Glomerular visceral epithelial cell (primary cell): ENCODE results near the gene ARFGEF2.
"Not testable (repeated sequence)": the region's sequence is repeated elsewhere in the genome, so short reads cannot be mapped to it uniquely, and the experiment has no call there.

Experiments used
- DNase-seq: peaks from one replicate; pipeline ENCODE4 v3.0.0-alpha.2; 2016; ENCODE audit errors: extremely low spot score

Gene ARFGEF2

DNA sequence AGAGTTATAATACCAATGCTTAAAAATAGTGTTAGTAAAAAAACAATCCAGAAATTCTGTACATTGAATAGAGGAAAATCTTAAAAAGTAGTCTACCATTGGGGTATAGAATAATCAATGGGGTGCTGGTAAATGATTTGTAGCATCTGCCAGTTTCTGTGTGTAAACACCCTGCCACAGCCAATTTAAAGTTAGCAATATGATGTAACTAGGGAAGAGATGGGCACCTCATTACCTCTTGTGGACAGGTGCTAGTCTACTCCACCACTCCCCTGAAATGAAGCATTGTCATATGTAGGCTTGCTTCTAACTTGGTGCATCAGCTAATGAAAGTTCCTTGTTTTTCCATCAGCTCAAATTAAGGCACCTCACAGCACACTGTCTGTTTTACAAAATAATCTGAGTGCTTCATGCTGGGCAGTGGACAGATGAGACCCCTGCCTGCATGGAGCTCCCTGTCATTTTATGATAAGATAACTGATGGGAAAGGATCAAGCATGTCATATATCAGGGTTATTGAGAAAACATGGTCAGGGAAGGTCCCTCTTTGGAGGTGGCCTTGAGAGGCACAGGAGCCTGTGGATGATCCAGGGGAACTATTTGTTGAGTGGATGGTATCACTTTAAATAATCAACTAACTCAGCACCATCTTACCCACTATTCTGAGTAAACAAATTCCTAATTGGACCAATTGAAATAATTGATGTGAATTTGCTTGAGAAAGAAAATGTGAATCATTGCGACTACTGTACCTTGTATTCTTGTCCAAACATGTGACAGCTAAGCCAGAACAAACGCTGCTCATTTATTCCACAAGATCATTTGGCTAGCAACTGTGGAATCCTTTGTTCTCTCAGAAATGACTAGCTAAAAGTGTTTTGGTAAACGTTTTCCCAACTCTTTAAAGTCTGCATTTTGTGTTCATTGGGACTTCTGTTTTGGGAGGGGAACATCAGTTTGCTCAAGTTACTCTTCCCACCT is 78.7 kb downstream of the ARFGEF2 start:
- DNase-seq: no peak

DNA sequence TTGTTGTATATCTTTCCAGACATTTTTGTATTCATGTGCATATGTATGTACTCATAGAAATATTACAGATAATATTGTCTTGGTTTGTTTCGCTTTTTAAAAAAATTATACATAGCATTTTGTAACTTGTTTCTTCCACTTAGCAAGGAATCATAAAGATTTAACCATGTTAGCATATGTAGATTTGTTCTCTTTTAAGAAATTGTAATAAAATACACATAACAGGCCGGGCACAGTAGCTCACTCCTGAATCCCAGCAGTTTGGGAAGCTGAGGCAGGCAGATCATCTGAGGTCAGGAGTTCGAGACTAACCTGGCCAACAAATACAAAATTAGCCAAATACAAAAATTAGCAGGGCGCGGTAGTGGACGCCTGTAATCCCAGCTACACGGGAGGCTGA is 80.2 kb downstream of the ARFGEF2 start:
- DNase-seq: no peak

DNA sequence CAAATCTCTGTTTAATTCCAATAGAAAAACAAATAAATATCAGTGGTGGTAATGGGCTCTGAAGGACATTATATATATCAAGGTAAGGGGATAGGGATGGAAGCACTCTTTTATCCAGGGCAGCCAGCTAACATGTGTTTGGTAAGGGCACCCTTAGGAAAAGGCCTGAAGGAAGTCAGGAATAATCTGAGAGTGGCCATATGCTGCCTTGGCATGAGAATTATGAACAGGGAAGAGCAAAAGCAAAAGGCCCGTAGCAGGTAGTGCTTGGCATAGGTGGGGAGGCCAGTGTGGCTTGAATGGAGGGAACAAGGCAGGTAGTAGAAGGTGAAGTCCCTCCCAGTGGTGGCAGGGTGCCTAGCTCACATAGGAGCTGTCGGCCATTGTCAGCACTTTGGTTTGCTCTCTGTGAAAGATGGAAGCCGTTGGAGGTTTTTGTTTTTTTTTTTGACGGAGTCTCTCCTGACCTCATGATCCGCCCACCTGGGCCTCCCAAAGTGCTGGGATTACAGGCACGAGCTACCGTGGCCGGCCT is 85.0 kb downstream of the ARFGEF2 start:
- DNase-seq: no peak

GRCh38 chr20:49009899-49010631 is 88.6 kb downstream of the ARFGEF2 start:
- no peak for DNase-seq

DNA sequence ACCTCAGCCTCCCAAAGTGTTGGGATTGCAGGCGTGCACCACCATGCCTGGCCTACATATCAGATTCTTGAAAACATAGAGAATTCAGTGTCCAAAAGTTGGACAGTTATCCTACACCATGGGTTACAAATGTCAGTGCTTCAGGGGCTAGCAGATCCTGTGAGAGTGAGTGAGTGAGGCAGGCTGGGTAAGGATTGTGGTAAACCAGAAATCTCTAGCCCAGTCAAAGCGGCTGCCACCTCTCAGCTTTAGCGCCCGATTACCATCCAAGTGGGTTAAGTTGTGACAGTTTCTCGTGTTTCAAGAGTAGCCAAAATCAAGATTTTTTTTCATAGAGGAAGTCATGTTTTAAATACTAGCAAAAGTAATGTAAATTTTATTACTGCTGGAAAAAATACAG is 102.7 kb downstream of the ARFGEF2 start:
- no peak for DNase-seq

- DNase-seq: not testable (repeated sequence)
These were observed 106.7 kb downstream of the ARFGEF2 start for GRCh38 chr20:49028177-49028576.

GRCh38 chr20:49028684-49029083 is 107.2 kb downstream of the ARFGEF2 start:
- DNase-seq: peak; percentile 28

GRCh38 chr20:49029203-49029602 is 107.7 kb downstream of the ARFGEF2 start:
- DNase-seq: no peak

- no peak for DNase-seq
These were observed 109.6 kb downstream of the ARFGEF2 start for GRCh38 chr20:49030954-49031619.

DNA sequence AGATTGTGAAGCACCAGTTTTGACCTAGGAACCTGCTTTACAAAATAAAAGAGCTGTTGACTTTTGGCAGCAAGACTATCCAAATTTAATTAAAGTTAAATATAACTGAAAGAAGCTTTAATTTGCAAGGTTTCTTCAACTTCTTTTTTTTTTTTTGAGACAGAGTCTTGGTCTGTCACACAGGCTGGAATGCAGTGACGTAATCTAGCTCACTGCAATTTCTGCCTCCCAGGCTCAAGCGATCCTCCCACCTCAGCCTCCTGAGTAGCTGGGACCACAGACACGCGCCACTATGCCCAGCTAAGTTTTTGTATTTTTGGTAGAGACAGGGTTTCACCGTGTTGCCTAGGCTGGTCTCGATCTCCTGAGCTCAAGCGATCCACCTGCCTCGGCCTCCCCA is 110.9 kb downstream of the ARFGEF2 start:
- no peak for DNase-seq

- no peak for DNase-seq
These were observed 112.7 kb downstream of the ARFGEF2 start for GRCh38 chr20:49034070-49034732.

GRCh38 chr20:49037962-49038387 is 116.5 kb downstream of the ARFGEF2 start:
- DNase-seq: no peak

DNA sequence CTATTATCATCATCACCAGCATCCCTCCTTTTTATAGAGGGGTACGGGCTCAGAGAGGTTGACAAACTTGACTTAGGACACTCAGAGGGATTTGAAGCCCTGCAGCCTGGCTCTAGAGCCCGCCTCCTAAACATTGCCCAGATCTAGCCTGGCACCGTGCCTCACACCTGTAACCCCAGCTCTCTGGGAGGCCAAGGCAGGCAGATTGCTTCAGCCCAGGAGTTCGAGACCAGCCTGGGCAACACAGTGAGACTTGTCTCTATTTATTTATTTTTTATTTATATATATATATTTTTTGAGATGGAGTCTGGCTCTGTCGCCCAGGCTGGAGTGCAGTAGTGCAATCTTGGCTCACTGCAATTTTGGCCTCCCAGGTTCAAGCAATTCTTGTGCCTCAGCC is 118.3 kb downstream of the ARFGEF2 start:
- no peak for DNase-seq

DNA sequence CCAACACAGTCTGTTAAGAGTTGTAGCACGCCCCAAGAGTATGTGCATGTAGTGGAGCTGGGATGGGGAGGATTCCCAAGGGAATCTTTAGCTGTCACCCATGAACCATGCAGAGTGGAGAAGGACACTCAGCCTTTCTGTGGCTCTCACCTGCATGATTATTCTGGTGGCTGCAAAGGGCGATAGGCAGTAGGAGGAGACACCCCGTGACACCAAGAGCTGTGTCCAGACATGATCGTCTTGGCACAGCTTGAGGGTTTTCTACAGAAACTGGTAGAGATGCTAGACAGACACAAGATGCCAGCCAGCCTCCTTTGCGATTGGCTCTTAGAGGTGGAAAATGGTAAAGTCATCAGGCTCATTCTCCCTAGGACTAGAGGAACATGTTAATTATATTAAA is 121.5 kb downstream of the ARFGEF2 start:
- no peak for DNase-seq

GRCh38 chr20:49045440-49046086 is 124.1 kb downstream of the ARFGEF2 start:
- DNase-seq: no peak

- peak; percentile 97 for DNase-seq
These were observed 124.8 kb downstream of the ARFGEF2 start, which contains the start of gene CSE1L for GRCh38 chr20:49046087-49046900. Gene CSE1L (plus strand): TSS chr20:49046312. CDS start chr20:49058464, 12,152 bp downstream.

DNA sequence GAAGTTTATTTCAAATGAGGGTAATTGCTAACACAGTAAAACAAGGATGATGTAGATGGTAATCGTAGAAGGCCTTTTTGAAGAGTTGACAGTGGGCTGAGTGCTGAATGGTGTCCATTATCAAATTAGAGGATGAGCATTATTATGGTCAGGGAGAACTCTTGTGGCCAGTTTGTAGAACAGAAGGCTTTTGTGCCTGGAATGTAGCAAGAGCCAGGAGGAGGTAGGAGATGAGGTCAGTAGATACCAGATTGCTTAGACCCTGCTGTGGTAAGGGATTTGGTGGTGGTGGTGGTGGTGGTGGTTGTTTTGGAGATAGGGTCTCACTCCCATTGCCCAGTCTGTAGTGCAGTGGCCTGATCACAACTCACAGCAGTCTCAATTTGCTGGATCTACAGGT is 130.8 kb downstream of the ARFGEF2 start:
- peak; percentile 40 for DNase-seq

- DNase-seq: peak; percentile 13
These were observed 132.6 kb downstream of the ARFGEF2 start for GRCh38 chr20:49054056-49054643.

DNA sequence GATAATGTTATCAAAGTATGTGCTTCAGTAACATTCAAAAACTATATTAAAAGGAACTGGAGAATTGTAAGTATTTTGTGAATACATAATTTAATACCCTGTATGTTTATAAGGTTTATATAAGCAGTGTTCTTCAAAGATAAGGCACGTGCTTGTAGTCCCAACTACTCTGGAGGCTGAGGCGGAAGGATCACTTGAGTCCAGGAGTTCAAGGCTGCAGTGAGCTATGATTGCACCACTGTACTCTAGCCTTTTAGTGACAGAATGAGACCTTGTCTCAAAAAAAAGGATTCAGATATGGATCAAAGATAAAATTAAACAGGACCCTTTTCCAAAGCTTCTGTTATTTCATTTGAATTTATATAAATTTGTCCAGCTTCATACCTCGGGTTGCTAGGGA is 141.8 kb downstream of the ARFGEF2 start:
- no peak for DNase-seq

DNA sequence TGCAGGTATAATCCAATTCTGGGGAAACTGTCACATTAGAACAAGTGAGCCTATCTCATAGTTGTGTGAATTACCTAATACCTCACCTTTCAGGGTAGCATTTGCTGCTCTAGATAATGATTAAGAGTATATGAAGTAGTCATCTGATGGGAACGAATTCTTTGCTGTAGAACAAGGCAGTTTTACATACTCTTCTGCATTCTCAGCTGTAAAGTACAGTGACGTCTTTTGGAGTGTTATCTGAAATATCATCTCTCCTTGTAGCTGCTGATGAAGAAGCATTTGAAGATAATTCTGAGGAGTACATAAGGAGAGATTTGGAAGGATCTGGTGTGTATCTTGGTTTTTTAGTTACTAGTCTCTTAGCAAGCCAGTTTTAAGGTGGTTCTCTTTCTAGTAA is 153.0 kb downstream of the ARFGEF2 start:
- no peak for DNase-seq
